SW480 (cell line): Measurements from ENCODE around the gene APOH.
"Not testable (repeated sequence)": the region's sequence is repeated elsewhere in the genome, so short reads cannot be mapped to it uniquely, and the experiment has no call there.

ENCODE experiments used
- DNase-seq: peaks from one replicate; pipeline ENCODE4 v3.0.0-alpha.2; 2016; ENCODE audit warnings: low spot score

Gene APOH

GRCh38 chr17:66228887-66229782 is at the start of gene APOH:
TSS of gene APOH (minus strand) at chr17:66229415. CDS start at chr17:66229379, 36 bp downstream.
- peak; percentile 32 for DNase-seq

- no peak for DNase-seq
These were observed 48.0 kb upstream of the APOH start for GRCh38 chr17:66277191-66277590.

- no peak for DNase-seq
These were observed 47.2 kb upstream of the APOH start for GRCh38 chr17:66276328-66276937.

GRCh38 chr17:66275651-66276050 is 46.4 kb upstream of the APOH start:
- peak; percentile 97 for DNase-seq

GRCh38 chr17:66273586-66273848 is 44.3 kb upstream of the APOH start:
- no peak for DNase-seq

- DNase-seq, result peak; percentile 30
These were observed 43.8 kb upstream of the APOH start for GRCh38 chr17:66272811-66273585.

- DNase-seq, result no peak
These were observed 42.3 kb upstream of the APOH start for GRCh38 chr17:66271512-66271911.

GRCh38 chr17:66270106-66270505 is 40.9 kb upstream of the APOH start:
- no peak for DNase-seq

- DNase-seq, result no peak
These were observed 39.2 kb upstream of the APOH start for GRCh38 chr17:66268247-66268927.

- DNase-seq, result no peak
These were observed 35.5 kb upstream of the APOH start for GRCh38 chr17:66264696-66265095.

- DNase-seq, result no peak
These were observed 33.6 kb upstream of the APOH start for GRCh38 chr17:66262767-66263166.

GRCh38 chr17:66260688-66261087 is 31.5 kb upstream of the APOH start:
- DNase-seq, result no peak

- DNase-seq, result no peak
These were observed 31.1 kb upstream of the APOH start for GRCh38 chr17:66260275-66260674.

GRCh38 chr17:66255527-66255971 is 26.3 kb upstream of the APOH start:
- DNase-seq, result no peak

GRCh38 chr17:66255112-66255511 is 25.9 kb upstream of the APOH start:
- DNase-seq, result peak; percentile 79

GRCh38 chr17:66253458-66253857 is 24.2 kb upstream of the APOH start:
- not testable (repeated sequence) for DNase-seq

GRCh38 chr17:66250686-66251085 is 21.5 kb upstream of the APOH start:
- no peak for DNase-seq

- DNase-seq, result no peak
These were observed 19.1 kb upstream of the APOH start for GRCh38 chr17:66248285-66248684.

GRCh38 chr17:66241839-66242238 is 12.6 kb upstream of the APOH start:
- no peak for DNase-seq

- peak; percentile 13 for DNase-seq
These were observed 11.4 kb upstream of the APOH start for GRCh38 chr17:66240630-66241029.

- DNase-seq, result no peak
These were observed 10.8 kb upstream of the APOH start for GRCh38 chr17:66240013-66240412.

- DNase-seq, result no peak
These were observed 6.3 kb upstream of the APOH start for GRCh38 chr17:66235377-66235994.
